ACHN (cell line): Measurements from ENCODE around the gene HEATR5A.
"Not testable (repeated sequence)": the region's sequence is repeated elsewhere in the genome, so short reads cannot be mapped to it uniquely, and the experiment has no call there.

Experiments used
- DNase-seq: peaks from one replicate; pipeline ENCODE4 v3.0.0-alpha.2; 2015
- in situ Hi-C: cut with HindIII; loops from 2 replicates; pipeline ENCODE4 v1.10.0; 2017; ENCODE audit warnings: low sequenced_read_pairs, low pct_ligation_motif_present, low pct_unique_long_range_greater_than_20kb

HEATR5A gene

DNA sequence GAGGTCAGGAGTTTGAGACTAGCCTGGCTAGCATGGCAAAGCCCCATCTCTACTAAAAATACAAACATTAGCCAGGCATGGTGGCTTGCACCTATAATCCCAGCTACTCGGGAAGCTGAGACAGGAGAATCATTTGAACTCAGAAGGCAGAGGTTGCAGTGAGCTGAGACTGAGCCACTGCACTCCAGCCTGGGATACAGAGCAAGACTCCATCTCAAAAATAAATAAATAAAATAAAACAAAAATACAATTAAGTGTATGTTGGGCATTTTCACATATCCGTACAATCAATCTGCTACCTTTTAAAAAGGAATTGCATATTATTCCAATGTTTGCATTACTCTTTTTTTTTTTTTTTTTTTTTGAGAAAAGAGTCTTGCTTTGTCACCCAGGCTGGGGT is 165.1 kb downstream of the HEATR5A start:
- in situ Hi-C loops, result no loop called here

DNA sequence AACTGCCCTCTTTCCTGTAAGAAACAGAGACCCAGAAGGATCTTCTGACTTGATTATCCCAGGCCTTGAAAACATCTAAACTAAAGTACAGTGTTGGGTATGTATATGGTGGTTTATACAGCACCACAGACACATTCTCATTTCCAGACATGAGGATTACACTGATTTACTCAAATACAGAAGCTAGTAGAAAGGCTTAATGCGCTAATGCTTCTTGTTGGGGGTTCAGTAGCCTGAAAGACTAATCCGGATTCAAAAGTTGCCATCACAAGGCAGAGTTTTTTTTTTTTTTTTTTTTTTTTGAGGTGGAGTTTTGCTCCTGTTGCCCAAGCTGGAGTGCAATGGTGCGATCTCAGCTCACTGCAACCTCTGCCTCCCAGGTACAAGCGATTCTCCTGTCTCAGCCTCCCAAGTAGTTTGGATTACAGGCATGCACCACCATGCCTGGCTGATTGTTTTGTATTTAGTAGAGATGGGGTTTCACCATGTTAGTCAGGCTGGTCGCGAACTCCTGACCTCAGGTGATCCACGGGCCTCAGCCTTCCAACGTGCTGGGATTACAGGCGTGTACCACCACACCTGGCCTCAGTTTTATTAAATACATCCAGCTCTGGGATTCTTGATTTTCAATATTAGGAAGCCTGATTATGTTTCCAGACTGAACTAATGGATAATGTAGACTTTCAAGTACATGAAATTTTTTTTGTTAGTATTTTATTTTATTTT is 166.4 kb downstream of the HEATR5A start:
- in situ Hi-C loops, result no loop called here

More for the DNA sequence above, 165.1 kb downstream of the HEATR5A start:
- no peak for DNase-seq

DNA sequence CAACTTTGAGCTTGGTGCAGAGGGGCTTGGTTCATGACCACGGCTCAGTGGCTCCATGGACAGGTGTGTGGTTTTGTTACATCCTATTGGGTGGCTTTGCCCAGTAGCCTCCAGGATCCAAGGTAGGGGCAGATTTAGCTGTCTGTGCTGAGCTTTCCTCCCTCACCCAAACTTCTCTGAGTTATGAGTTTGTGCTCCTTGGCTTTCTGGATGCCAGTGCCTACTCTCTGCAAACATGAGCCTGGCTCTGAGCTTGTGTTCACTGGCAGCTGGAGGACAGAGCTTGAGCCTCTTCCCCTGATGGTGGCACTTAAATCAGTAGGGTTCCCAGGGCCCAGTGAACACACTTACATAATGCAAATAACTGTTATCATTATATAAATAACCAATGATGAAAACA is 167.5 kb downstream of the HEATR5A start:
- DNase-seq, result no peak
- in situ Hi-C loops, result no loop called here

More for the DNA sequence above, 166.4 kb downstream of the HEATR5A start:
- DNase-seq, result no peak

DNA sequence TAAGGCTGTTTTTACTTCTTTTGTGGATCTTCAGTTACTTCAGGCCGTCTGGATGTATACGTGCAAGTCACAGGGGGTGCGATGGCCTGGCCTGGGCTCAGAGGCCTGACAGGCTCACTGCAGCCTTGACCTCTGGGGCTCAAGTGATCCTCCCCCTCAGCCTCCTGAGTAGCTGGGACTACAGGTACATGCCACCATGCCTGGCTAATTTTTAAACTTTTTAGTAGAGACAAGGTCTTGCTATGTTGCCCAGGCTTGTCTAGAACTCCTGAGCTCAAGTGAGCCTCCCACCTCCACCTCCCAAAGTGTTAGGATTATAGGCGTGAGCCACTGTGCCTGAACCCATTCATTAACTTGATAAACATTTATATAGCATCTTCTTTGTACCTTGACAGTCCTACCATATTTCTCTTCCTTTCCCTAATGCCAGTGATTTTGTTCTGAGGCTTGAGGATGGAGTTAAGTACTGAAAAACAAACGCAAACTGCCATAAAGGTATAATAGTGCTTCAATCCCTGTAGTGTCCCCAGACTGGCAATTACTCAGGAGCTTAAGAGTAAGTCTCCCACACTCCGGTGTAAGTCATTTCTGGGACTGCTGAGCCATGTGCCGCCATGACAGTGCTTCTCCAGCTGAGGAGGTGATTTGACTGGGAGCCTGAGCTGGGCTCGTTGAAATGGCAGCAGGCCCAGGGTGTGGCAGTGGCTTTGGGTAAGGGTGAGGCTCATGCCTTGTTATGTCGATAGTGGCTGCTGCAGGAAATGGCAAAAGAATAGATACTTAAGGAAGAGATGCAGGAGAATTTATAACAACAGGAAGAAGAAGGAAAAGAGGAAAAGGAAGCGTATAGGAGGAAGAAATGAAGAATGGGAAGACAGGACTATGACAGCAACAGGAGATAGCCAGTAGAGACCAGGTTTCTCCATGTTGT is 169.1 kb downstream of the HEATR5A start:
- DNase-seq, result no peak

DNA sequence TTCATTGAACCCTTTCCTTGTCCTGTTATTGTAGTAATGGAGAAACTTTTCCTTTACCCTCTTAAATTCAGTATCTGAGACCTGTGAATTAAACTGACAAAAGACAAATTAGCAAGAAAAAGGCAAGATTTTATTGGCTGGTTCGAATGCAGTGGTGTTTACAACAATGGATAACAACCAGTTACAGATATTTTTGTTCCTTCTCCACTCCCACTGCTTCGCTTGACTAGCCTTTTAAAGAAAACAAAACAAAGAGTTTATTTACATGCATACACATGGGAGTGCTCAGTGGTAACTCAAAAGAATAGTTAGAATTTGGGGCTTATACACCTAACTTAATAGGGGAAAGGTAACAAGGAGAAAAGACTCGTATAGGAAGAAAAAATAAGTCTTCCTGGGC is 175.7 kb downstream of the HEATR5A start:
- in situ Hi-C loops, result no loop called here
- DNase-seq, result no peak

More for the DNA sequence above, 169.1 kb downstream of the HEATR5A start:
- in situ Hi-C loops, result no loop called here

DNA sequence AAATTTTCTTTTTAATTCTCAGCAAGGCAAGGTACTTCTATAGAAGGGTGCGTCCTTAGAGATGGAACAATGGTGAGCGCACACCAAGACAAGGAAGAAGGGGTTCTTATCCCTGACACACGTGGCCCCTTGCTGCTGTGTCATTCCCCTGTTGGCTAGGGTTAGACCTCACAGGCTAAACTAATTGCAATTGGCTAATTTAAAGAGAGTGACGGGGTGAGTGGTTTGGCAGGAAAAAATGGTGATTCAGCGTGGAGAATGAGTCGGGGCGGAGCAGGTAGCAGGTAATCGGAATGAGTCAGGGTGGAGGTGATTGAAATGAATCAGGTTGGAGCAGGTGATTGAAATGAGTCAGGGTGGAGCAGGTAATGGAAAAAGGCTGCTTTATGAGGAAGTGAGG is 176.5 kb downstream of the HEATR5A start:
- in situ Hi-C loops, result no loop called here
- DNase-seq, result no peak

DNA sequence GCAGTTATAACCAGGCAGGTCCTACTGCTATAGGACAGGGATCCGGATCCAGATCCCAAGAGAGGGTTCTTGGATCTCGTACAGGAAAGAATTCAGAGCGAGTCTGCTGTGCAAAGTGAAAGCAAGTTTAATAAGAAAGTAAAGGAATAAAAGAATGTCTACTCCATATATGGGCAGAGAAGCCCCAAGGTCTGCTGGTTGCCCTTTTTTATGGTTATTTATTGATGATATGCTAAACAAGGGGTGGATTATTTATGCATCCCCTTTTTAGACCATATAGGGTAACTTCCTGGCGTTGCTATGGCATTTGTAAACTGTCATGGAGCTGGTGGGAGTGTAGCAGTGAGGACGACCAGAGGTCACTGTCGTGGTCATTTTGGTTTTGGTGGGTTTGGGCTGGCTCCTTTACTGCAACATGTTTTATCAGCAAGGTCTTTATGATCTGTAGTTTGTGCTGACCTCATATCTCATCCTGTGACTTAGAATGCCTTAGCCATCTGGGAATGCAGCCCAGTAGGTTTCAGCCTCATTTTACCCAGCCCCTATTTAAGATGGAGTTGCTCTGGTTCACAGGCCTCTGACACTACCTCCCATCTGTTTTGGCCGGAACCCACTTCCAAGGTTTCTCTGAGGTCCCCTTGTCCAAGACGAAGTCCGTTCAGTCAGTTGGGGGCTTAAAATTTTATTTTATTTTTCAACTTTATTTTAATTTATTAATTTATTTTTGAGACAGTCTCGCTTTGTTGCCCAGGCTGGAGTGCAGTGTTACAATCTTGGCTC is 178.0 kb downstream of the HEATR5A start:
- in situ Hi-C loops, DNase-seq: not testable (repeated sequence)
